ACC112 (cell line): ENCODE data around the gene DGKE.

Experiments
- H2AFZ ChIP-seq: fragments of 200-600 bp; sonication (generic); one replicate; pipeline ENCODE4 v1.6.0; 2017; ENCODE audit warnings: antibody characterized with exemption, low read length; ENCODE audit not compliant: unreplicated experiment
- H3K27ac ChIP-seq: fragments of 200-600 bp; sonication (generic); 2 replicates; pipeline ENCODE4 v1.5.1; 2014; ENCODE audit warnings: low read depth, mild to moderate bottlenecking, antibody characterized with exemption, low read length, moderate library complexity
- H3K27me3 ChIP-seq: fragments of 200-600 bp; sonication (generic); 2 replicates; pipeline ENCODE4 v1.6.1; 2014; ENCODE audit warnings: mild to moderate bottlenecking, antibody characterized with exemption, low read length, moderate library complexity, mixed read lengths; ENCODE audit not compliant: insufficient read depth
- H3K36me3 ChIP-seq: fragments of 200-600 bp; sonication (generic); 2 replicates; pipeline ENCODE4 v1.6.1; 2016; ENCODE audit warnings: mild to moderate bottlenecking, antibody characterized with exemption, low read length, moderate library complexity, mixed read lengths; ENCODE audit not compliant: insufficient read depth
- H3K4me1 ChIP-seq: fragments of 200-600 bp; sonication (generic); one replicate; pipeline ENCODE4 v1.6.1; 2016; ENCODE audit warnings: low read length, mixed read lengths; ENCODE audit not compliant: insufficient read depth, unreplicated experiment, control insufficient read depth
- H3K4me3 ChIP-seq: fragments of 200-600 bp; sonication (generic); 2 replicates; pipeline ENCODE4 v1.5.1; 2014; ENCODE audit warnings: mild to moderate bottlenecking, low read depth, low read length
- H3K79me2 ChIP-seq: fragments of 200-600 bp; sonication (generic); one replicate; pipeline ENCODE4 v1.6.0; 2016; ENCODE audit warnings: low read length; ENCODE audit not compliant: control insufficient read depth, unreplicated experiment, insufficient read depth

The DGKE gene

GRCh38 chr17:56870081-56870651 is 36.2 kb downstream of the DGKE start:
- Histone ChIP-seq H3K4me1 (peaks cover 5% of the 10 kb centered on the region), H3K27me3 (no peaks in the 10 kb centered on the region), H3K27ac (no peak overlapping the region), H3K36me3 (no peaks in the 10 kb centered on the region), H2AFZ (no peak overlapping the region), H3K79me2 (no peaks in the 10 kb centered on the region), H3K4me3 (no peak overlapping the region)

DNA sequence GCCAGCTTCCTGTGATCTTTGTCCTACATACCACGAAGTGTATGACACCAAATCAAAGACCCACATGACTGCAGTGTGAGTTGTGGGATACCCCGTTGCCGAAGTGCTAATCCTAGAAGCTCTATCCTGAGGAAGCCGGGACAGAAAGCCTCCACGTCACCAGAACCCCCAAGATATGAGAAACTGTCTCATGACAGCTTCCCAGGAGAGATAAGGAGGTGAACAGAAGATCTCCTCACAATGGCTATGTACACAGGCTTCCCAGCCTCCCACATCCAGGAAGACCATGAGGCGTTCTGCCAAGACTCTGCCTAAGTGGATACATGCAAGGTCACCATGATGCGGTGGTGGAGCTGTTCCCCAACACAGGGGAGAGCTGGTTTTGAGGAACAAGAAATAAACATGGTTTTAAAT is 42.8 kb downstream of the DGKE start:
- H3K27ac ChIP-seq: no peak overlapping the region
- no peaks in the 10 kb centered on the region for H3K36me3 ChIP-seq
- H3K4me1 ChIP-seq: no peaks in the 10 kb centered on the region
- H3K79me2 ChIP-seq: no peaks in the 10 kb centered on the region
- no peak overlapping the region for H3K4me3 ChIP-seq
- no peaks in the 10 kb centered on the region for H3K27me3 ChIP-seq
- no peak overlapping the region for H2AFZ ChIP-seq

DNA sequence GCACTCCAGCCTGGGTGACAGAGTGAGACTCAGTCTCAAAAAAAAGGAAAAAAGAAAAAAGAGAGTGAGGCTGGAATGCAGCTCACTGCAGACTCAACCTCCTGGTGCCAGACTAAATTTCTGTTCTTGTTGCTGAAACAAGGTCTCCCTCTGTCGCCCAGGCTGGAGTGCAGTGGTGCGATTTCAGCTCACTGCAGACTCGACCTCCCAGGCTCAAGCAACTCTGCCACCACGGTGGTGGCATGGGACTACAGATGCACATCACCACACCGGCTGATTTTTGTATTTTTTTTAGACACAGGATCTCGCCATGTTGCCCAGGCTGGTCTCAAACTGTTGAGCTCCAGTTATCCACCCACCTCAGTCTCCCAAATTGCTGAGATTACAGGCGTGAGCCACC is 45.3 kb downstream of the DGKE start:
- H2AFZ ChIP-seq: no peak overlapping the region
- H3K27me3 ChIP-seq: no peaks in the 10 kb centered on the region

DNA sequence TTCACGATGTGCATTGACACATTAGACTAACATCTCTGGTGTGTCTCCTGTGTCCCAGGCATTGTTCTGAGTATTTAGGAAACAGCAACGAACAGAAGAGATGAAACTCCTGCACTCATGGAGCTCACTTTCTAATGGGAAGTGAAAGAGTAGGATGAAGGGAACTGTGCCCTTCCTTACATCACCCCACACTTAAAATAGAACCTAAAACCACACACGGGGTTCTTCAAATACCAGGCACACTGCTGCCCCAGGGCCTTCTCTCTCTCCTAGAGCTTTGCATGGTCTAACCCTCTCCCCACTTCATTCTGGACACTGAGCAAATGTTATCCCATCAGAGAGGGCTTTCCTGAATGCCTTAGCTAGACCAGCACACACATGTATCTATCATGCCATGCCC is 46.2 kb downstream of the DGKE start:
- Histone ChIP-seq H2AFZ (no peak overlapping the region), H3K27ac (no peak overlapping the region), H3K36me3 (no peaks in the 10 kb centered on the region), H3K79me2 (no peaks in the 10 kb centered on the region), H3K27me3 (no peaks in the 10 kb centered on the region), H3K4me1 (no peaks in the 10 kb centered on the region), H3K4me3 (no peak overlapping the region)

More for the DNA sequence above, 45.3 kb downstream of the DGKE start:
- Histone ChIP-seq H3K79me2 (no peaks in the 10 kb centered on the region), H3K4me1 (no peaks in the 10 kb centered on the region), H3K4me3 (no peak overlapping the region), H3K36me3 (no peaks in the 10 kb centered on the region), H3K27ac (no peak overlapping the region)

DNA sequence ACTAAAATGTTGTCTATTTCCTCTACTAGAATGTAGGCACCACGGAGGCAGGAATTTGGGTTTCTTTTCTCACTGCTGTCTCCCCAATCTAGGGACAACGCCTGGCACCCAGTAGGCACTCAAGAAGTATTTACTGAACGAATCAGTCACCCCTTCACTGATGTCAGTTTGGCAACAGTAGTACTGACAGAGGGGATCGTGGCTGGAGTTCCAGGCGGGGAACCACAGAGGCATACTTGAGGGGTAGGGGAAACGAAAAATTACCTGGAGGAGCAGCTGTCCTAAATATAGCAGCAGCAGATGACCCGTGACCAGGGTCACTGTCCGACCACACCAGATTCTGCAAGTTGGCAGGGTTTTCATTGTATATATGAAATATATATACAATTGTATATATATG is 46.6 kb downstream of the DGKE start:
- no peaks in the 10 kb centered on the region for H3K79me2 ChIP-seq
- H3K27me3 ChIP-seq: no peaks in the 10 kb centered on the region
- no peak overlapping the region for H3K27ac ChIP-seq
- no peak overlapping the region for H3K4me3 ChIP-seq
- no peaks in the 10 kb centered on the region for H3K4me1 ChIP-seq
- no peaks in the 10 kb centered on the region for H3K36me3 ChIP-seq
- H2AFZ ChIP-seq: no peak overlapping the region

- no peaks in the 10 kb centered on the region for H3K4me1 ChIP-seq
Observed at GRCh38 chr17:56881685-56882295, 47.8 kb downstream of the DGKE start.

GRCh38 chr17:56883616-56884015 is 49.7 kb downstream of the DGKE start:
- Histone ChIP-seq H3K4me3 (no peak overlapping the region), H3K79me2 (no peaks in the 10 kb centered on the region), H2AFZ (no peak overlapping the region), H3K36me3 (peaks cover 24% of the 10 kb centered on the region), H3K27ac (no peak overlapping the region), H3K4me1 (no peaks in the 10 kb centered on the region), H3K27me3 (no peaks in the 10 kb centered on the region)

More at GRCh38 chr17:56881685-56882295, 47.8 kb downstream of the DGKE start:
- peaks cover 7% of the 10 kb centered on the region; the same call in 1 of the 2 replicates for H3K36me3 ChIP-seq
- no peaks in the 10 kb centered on the region for H3K27me3 ChIP-seq
- no peak overlapping the region for H2AFZ ChIP-seq
- H3K4me3 ChIP-seq: no peak overlapping the region
- H3K79me2 ChIP-seq: no peaks in the 10 kb centered on the region
- no peak overlapping the region for H3K27ac ChIP-seq

GRCh38 chr17:56884483-56885311 is 50.7 kb downstream of the DGKE start:
- Histone ChIP-seq H3K36me3 (peaks cover 35% of the 10 kb centered on the region), H3K79me2 (no peaks in the 10 kb centered on the region), H2AFZ (no peak overlapping the region), H3K27ac (no peak overlapping the region), H3K4me1 (no peaks in the 10 kb centered on the region), H3K27me3 (no peaks in the 10 kb centered on the region), H3K4me3 (no peak overlapping the region)

- H3K4me1 ChIP-seq: no peaks in the 10 kb centered on the region
Observed at GRCh38 chr17:56885312-56885657, 51.3 kb downstream of the DGKE start.

DNA sequence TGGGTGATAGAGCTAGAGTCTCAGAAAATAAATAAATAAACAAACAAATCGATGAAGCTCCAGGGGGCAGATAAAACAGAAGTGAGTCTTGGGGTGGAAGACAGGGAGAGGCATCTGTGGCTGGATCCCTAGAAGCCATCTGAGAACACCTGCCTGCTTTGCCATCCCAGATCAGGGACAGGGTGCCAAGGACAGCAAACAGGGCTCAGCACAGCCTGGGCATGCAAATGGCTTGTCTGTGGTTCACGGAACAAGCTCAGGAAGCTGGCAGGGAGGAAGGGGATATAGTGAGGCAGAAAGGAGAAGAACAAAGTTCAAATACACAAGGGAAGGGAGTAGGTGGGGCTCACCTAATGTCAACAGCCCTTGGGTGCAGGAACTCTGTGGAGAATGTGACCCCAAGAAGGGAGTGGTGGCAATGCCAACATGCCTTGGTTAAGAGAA is 52.4 kb downstream of the DGKE start:
- H3K27ac ChIP-seq: no peak overlapping the region
- peaks cover 51% of the 10 kb centered on the region for H3K36me3 ChIP-seq
- H3K4me1 ChIP-seq: no peaks in the 10 kb centered on the region

More at GRCh38 chr17:56885312-56885657, 51.3 kb downstream of the DGKE start:
- no peak overlapping the region for H3K4me3 ChIP-seq
- H3K27me3 ChIP-seq: no peaks in the 10 kb centered on the region
- no peak overlapping the region for H2AFZ ChIP-seq
- H3K36me3 ChIP-seq: peaks cover 41% of the 10 kb centered on the region
- H3K79me2 ChIP-seq: no peaks in the 10 kb centered on the region
- no peak overlapping the region for H3K27ac ChIP-seq

More for the DNA sequence above, 52.4 kb downstream of the DGKE start:
- Histone ChIP-seq H3K27me3 (no peaks in the 10 kb centered on the region), H3K4me3 (no peak overlapping the region), H3K79me2 (no peaks in the 10 kb centered on the region), H2AFZ (no peak overlapping the region)
